Adrenal gland (tissue), 5 donors: ENCODE data around the gene CUL1.

ENCODE experiments used
- POLR2A ChIP-seq, 2 donors: fragments of 450-650 bp; IDR thresholded peaks; one replicate each; pipeline ENCODE4 v1.6.1; 2017; ENCODE audit warnings: antibody characterized with exemption in 2 of 2, mild to moderate bottlenecking in 2 of 2, moderate library complexity in 1 of 2
- TF ChIP-seq, protein P1 (sequence below), 6 experiments: fragments of 450-650 bp in 4 of 6; fragments of 200-600 bp in 2 of 6; sonication (generic) in 1 of 6; IDR thresholded peaks; 1 replicate in 5 of 6; 2 replicates in 1 of 6; pipeline versions ENCODE4 v1.5.1 to v1.8.0; 2016 to 2021; ENCODE audit warnings: antibody characterized with exemption in 6 of 6, mild to moderate bottlenecking in 2 of 6, moderate library complexity in 1 of 6
- donor health status: DM: no; HTN: no; CAD: no.

DNA sequence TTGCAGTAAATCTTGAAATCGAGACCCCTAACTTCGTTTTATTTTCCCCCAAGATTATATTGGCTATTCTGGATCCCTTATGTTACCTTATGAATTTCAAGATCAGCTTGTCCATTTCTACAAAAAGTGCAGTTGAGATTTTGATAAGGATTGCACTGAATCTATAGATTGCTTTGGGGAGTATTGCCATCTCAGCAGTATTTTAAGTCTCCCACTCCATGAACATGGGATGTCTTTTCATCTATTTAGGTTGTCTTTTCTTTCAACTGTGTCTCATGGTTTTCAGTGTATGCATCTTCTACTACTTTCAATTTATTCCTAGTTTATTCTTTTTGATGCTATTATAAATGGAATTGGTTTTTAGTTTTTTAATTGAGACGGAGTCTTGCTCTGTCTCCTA lies 95.8 kb downstream of the CUL1 start:
- TF ChIP-seq, protein P1, sequence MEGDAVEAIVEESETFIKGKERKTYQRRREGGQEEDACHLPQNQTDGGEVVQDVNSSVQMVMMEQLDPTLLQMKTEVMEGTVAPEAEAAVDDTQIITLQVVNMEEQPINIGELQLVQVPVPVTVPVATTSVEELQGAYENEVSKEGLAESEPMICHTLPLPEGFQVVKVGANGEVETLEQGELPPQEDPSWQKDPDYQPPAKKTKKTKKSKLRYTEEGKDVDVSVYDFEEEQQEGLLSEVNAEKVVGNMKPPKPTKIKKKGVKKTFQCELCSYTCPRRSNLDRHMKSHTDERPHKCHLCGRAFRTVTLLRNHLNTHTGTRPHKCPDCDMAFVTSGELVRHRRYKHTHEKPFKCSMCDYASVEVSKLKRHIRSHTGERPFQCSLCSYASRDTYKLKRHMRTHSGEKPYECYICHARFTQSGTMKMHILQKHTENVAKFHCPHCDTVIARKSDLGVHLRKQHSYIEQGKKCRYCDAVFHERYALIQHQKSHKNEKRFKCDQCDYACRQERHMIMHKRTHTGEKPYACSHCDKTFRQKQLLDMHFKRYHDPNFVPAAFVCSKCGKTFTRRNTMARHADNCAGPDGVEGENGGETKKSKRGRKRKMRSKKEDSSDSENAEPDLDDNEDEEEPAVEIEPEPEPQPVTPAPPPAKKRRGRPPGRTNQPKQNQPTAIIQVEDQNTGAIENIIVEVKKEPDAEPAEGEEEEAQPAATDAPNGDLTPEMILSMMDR (IDR thresholded peaks at IDR 0.05): no peak
- no peak for TF ChIP-seq POLR2A (IDR thresholded peaks at IDR 0.05)
